ENCODE data around the gene WDFY2. TPM values are rescaled to one million over a fixed set of nuclear protein-coding genes. Genes with fewer than 3 reads are reported as not detected.
"Not testable (repeated sequence)": the region's sequence is repeated elsewhere in the genome, so short reads cannot be mapped to it uniquely, and the experiment has no call there.

The WDFY2 gene
- total RNA-seq, 1 donor from 2014 or later = 20.8 TPM

DNA sequence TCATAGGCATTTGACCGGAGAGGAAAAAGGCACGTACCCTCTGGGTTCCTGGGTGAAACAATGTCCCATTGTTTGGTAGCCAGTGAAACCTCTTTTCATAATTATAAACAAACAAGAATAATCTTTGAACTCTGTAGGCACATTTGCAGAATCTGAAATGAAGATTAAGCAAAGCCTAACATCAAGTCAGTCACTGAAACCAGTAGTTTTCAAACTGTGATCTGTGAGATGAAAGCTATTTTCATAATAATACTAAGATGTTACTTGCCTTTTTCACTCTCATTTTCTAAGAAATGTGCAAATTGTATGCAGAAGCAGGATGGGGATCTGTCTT is 105.4 kb downstream of the WDFY2 start:
- H3K36me3 Mint-ChIP-seq (ENCODE audit: low read depth) = peaks cover 7% of the 10 kb centered on the region
- ATAC-seq (ENCODE audit: low read depth) (no peak), DNase-seq (no peak)
- intact Hi-C loops (cut with micrococcal nuclease) = no loop called here
- no peaks in the 10 kb centered on the region for H3K27me3 Mint-ChIP-seq
- no peak overlapping the region for H3K27ac Mint-ChIP-seq
- peaks cover 10% of the 10 kb centered on the region for H3K4me1 Mint-ChIP-seq
- TF ChIP-seq, protein P1, sequence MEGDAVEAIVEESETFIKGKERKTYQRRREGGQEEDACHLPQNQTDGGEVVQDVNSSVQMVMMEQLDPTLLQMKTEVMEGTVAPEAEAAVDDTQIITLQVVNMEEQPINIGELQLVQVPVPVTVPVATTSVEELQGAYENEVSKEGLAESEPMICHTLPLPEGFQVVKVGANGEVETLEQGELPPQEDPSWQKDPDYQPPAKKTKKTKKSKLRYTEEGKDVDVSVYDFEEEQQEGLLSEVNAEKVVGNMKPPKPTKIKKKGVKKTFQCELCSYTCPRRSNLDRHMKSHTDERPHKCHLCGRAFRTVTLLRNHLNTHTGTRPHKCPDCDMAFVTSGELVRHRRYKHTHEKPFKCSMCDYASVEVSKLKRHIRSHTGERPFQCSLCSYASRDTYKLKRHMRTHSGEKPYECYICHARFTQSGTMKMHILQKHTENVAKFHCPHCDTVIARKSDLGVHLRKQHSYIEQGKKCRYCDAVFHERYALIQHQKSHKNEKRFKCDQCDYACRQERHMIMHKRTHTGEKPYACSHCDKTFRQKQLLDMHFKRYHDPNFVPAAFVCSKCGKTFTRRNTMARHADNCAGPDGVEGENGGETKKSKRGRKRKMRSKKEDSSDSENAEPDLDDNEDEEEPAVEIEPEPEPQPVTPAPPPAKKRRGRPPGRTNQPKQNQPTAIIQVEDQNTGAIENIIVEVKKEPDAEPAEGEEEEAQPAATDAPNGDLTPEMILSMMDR (IDR thresholded peaks at IDR 0.05) = no peak
- ChIA-PET CTCF (no interaction called here), POLR2A (no interaction called here)
- H3K4me3 Mint-ChIP-seq = no peak overlapping the region
- no peaks in the 10 kb centered on the region for H3K9me3 Mint-ChIP-seq

GRCh38 chr13:51695677-51696076 is 111.4 kb downstream of the WDFY2 start:
- CTCF ChIA-PET; ATAC-seq (ENCODE audit: low read depth); H3K27ac Mint-ChIP-seq; H3K9me3 Mint-ChIP-seq; H3K27me3 Mint-ChIP-seq; H3K4me3 Mint-ChIP-seq; intact Hi-C loops (cut with micrococcal nuclease); H3K36me3 Mint-ChIP-seq (ENCODE audit: low read depth); DNase-seq; POLR2A ChIA-PET; H3K4me1 Mint-ChIP-seq: not testable (repeated sequence)

- TF ChIP-seq, protein P1 (IDR thresholded peaks at IDR 0.05) = no peak
- no peak for ATAC-seq (ENCODE audit: low read depth)
- no peaks in the 10 kb centered on the region for H3K4me1 Mint-ChIP-seq
- no peak overlapping the region for H3K4me3 Mint-ChIP-seq
- intact Hi-C loops (cut with micrococcal nuclease) = no loop called here
- H3K27ac Mint-ChIP-seq = no peak overlapping the region
- H3K27me3 Mint-ChIP-seq = no peaks in the 10 kb centered on the region
- CTCF ChIA-PET = no interaction called here
- no peak for DNase-seq
- peaks cover 8% of the 10 kb centered on the region for H3K36me3 Mint-ChIP-seq (ENCODE audit: low read depth)
- H3K9me3 Mint-ChIP-seq = no peaks in the 10 kb centered on the region
- POLR2A ChIA-PET = no interaction called here
Measured at GRCh38 chr13:51697181-51697580, 112.9 kb downstream of the WDFY2 start.

- Mint-ChIP-seq H3K27ac (no peak overlapping the region), H3K4me1 (peaks cover 3% of the 10 kb centered on the region), H3K9me3 (no peaks in the 10 kb centered on the region), H3K36me3 (ENCODE audit: low read depth) (peaks cover 8% of the 10 kb centered on the region), H3K4me3 (no peak overlapping the region), H3K27me3 (no peaks in the 10 kb centered on the region)
- ChIA-PET POLR2A (interaction anchor here (0.7 kb wide), 1 partner anchor 11 kb away, joined by 3 read pairs; no protein-coding TSS in a partner anchor), CTCF (no interaction called here)
- DNase-seq (no peak), ATAC-seq (ENCODE audit: low read depth) (no peak)
- TF ChIP-seq, protein P1 (IDR thresholded peaks at IDR 0.05) = no peak
- intact Hi-C loops (cut with micrococcal nuclease) = no loop called here
Measured at GRCh38 chr13:51697855-51698254, 113.6 kb downstream of the WDFY2 start.

DNA sequence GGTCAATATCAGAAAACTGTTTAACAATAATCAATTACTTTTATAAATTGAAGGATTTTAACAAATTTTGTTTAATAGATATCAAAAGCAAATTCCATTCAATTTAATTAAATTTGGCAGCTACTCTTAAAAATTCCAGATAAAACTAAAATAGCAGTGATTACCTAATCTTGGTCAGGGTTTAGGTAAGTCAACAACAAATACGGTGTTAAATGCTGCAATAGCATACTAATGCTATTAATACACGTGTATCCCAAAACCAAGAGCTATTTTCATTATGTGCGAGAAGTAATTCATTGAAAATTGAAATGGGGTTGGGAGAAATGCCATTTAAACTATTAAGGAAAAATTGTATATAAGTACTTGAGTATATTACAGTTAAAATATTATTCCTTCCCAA is 114.1 kb downstream of the WDFY2 start:
- DNase-seq = no peak
- H3K36me3 Mint-ChIP-seq (ENCODE audit: low read depth) = peaks cover 9% of the 10 kb centered on the region
- H3K4me1 Mint-ChIP-seq = peaks cover 4% of the 10 kb centered on the region
- H3K9me3 Mint-ChIP-seq = no peaks in the 10 kb centered on the region
- no peak for ATAC-seq (ENCODE audit: low read depth)
- H3K4me3 Mint-ChIP-seq = no peak overlapping the region
- CTCF ChIA-PET = no interaction called here
- TF ChIP-seq, protein P1 (IDR thresholded peaks at IDR 0.05) = no peak
- intact Hi-C loops (cut with micrococcal nuclease) = no loop called here
- no peak overlapping the region for H3K27ac Mint-ChIP-seq
- POLR2A ChIA-PET = no interaction called here
- H3K27me3 Mint-ChIP-seq = no peaks in the 10 kb centered on the region

All from activated B cell treated with CpG ODN at 0.5 μM for 24 hours (primary cell).